Measurements from ENCODE around the gene EFCAB6.

The EFCAB6 gene

DNA sequence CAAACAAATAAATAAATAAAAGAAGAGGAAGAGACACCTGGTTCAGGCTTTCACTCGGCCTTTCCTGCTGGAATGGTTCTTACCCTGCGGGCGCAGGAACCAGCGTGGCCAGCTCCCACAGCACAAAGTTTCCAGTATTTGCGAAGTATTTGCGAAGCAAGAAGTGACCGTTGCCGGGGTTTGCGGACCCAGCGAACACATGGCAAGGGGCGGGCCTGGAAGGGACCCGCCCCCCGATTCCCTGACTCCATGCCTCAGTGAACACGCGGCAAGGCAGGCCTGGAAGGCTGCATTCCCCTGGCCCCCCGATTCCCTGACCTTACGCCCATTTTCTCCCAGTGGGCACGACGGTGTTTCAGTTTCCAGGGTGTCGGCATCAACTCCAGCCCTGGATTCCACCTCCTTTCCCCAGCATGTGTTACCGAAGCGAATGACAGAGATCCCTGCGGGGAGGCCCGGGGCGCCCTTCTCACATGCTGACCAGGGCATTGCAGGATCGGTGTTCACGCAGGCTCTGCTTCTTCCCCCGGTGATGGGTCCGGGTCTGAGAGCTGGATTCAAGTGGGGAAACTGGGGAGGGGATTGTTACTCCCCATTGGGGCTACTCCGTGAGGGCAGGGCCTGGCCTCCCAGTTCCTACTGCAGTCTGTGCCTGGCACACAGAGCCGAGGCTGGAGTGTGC, 297.5 kb downstream of the EFCAB6 start:
- Mint-ChIP-seq H3K4me1 (no peaks in the 10 kb centered on the region), H3K27ac (peak overlapping the region in 1 of 2 donors; percentile 54), H3K9me3 (peaks cover 0 to 2% of the 10 kb centered on the region in 2 donors), H3K4me3 (no peak overlapping the region), H3K27me3 (no peaks in the 10 kb centered on the region)
- ATAC-seq (no peak), DNase-seq (no peak)

DNA sequence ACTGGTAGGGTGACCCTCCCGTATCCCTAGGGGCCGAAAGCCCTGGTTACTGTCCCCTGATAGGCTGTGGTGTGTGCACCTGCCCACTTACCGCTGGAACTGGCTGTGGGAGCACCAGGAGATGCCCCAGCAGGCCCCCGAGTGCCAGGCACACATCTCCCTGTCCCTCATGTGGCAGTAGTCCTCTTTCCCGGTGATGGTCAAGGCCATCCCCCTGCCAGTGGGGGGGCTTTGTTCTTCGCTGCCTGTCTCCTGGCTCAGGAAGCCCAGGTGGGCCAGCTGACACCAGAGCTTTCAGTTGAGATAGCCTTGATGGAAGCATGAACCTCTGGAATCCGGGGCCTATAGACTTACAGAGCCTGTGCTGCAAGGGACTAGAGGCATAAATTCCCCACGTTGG, 299.8 kb downstream of the EFCAB6 start:
- ATAC-seq (no peak), DNase-seq (no peak)
- Mint-ChIP-seq H3K27ac (peak overlapping the region in 1 of 2 donors; percentile 49), H3K4me3 (no peak overlapping the region), H3K9me3 (peaks cover 0 to 6% of the 10 kb centered on the region in 2 donors), H3K4me1 (no peaks in the 10 kb centered on the region), H3K27me3 (no peaks in the 10 kb centered on the region)

DNA sequence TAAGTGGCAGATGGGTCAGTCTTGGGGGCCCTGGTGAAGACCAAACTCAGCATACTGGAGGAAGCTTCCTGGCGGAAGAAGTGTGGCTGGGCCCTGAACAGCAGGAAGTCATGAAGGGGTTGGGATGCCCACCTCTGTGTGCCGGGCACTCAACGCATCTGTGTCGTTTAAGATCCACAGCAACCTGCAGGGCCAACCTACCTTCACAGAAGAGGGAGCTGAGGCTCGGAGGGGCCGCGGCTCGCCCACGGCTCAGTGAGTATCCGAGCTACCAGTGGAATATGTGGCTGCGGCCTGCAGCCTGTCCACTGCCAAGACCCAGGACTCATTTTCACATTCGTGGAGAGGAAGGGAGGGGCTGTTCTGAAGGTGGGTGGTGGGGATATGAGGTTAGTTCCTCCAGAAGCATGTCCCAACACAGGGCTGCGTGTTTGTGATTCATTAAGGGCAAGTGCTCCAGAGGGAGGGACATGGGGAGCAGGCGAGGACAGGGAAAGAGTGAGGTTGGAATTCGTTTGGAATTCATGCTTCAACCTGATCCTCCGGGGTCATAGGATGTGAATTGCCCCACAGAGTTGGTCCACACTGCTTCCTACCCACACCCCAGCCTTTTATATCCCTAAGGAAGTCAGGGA, 300.7 kb downstream of the EFCAB6 start:
- Mint-ChIP-seq H3K27me3 (no peaks in the 10 kb centered on the region), H3K27ac (no peak overlapping the region), H3K4me3 (no peak overlapping the region), H3K9me3 (peaks cover 0 to 6% of the 10 kb centered on the region in 2 donors), H3K4me1 (no peaks in the 10 kb centered on the region)
- ATAC-seq (no peak), DNase-seq (no peak)

DNA sequence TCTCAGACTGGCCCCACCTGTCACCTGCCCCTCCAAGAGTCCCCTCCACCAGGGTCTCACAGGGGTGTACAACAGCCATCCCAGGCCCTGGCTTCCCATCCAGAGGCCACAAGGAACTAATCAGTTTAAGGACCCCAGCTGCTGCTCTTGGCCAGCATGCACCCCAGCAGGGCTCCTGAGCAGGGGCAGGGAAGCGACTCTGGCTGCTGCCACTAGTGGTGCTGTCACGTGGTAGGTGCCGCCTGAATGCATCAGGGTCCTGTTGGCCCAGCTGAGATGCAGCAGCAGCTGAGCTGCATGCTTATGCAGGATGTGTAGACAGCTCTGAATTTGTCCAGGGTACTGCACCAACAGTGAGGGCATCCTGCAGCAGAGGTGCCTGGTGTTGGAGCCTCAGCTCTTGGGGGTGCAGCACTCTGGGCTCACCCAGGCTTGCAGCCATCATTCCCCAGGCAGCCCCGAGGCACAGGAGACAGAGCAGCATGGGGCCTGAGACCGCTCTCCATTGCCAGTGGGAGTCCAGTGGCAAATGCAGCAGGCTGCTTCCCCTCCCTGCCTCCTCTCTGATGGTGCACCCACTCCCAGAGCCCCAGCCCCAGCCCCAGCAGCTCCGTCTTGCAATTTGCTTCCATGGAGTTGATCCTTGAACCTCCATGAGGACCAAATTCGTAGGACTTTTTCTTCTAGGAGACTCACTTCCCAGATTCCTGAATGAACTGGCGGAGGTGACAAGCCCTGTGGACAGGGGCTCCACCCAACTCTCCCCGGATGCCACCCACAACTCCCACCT, 301.6 kb downstream of the EFCAB6 start:
- no peaks in the 10 kb centered on the region for H3K4me1 Mint-ChIP-seq
- DNase-seq = no peak
- peaks cover 0 to 6% of the 10 kb centered on the region in 2 donors for H3K9me3 Mint-ChIP-seq
- H3K27ac Mint-ChIP-seq = peak overlapping the region in 1 of 2 donors; percentile 54
- no peaks in the 10 kb centered on the region for H3K27me3 Mint-ChIP-seq
- no peak for ATAC-seq
- no peak overlapping the region for H3K4me3 Mint-ChIP-seq

DNA sequence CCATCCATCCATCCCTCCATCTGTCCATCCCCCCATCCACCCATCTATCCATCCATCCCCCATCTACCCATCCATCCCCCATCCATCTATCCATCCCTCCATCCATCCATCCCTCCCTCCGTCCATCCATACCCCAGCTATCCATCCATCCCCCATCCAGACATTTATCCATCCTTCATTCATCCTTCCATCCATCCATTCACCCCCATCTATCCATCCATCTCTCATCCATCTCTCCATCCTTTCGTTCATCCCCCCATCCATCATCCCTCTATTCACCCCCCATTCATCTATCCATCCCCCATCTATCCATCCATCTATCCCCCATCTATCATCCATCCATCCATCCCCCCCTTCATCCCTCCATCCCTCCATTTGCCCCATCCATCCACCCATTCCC, 302.8 kb downstream of the EFCAB6 start:
- no peaks in the 10 kb centered on the region for H3K27me3 Mint-ChIP-seq
- ATAC-seq = no peak
- H3K4me1 Mint-ChIP-seq = no peaks in the 10 kb centered on the region
- H3K9me3 Mint-ChIP-seq = peaks cover 0 to 6% of the 10 kb centered on the region in 2 donors
- no peak overlapping the region for H3K27ac Mint-ChIP-seq
- H3K4me3 Mint-ChIP-seq = no peak overlapping the region
- DNase-seq = no peak

DNA sequence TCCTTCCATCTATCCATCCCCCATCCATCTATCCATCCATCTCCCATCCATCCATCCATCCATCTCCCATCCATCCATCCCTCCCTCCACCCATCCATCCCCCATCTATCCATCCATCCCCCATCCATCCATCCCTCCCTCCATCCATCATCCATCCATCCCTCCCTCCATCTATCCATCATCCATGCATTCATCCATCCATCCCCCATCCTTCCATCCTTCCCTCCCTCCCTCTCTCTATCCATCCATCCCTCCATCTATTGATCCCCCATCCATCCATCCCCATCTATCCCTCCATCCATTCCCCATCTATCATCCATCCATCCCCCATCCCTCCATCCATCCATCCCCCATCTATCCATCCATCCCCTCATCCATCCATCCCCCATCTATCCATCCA, 303.6 kb downstream of the EFCAB6 start:
- Mint-ChIP-seq H3K4me1 (no peaks in the 10 kb centered on the region), H3K9me3 (peaks cover 0 to 6% of the 10 kb centered on the region in 2 donors), H3K4me3 (no peak overlapping the region), H3K27ac (no peak overlapping the region), H3K27me3 (no peaks in the 10 kb centered on the region)
- no peak for DNase-seq
- no peak for ATAC-seq

DNA sequence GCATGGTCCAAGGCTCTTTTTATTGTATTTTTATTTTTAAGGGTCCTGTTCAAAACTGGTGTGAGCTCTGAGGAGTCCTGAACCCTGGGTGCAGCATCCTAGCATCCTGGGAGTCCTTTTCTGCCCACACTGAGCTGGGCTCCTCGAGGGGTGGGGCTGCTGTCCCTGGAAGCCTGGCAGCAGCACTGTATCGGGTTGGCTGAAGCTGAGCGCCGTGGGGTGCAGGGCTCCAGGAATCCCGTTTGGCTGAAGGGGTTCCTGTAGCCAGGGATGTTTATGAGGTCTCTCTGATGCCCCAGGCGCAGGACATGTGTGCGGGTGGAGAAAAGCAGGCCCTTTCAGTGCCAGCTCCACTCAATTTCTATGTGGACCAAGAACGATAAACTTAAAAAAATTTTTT, 304.9 kb downstream of the EFCAB6 start:
- no peak overlapping the region for H3K27ac Mint-ChIP-seq
- ATAC-seq = no peak
- peaks cover 0 to 6% of the 10 kb centered on the region in 2 donors for H3K9me3 Mint-ChIP-seq
- no peaks in the 10 kb centered on the region for H3K4me1 Mint-ChIP-seq
- no peaks in the 10 kb centered on the region for H3K27me3 Mint-ChIP-seq
- no peak overlapping the region for H3K4me3 Mint-ChIP-seq
- DNase-seq = no peak

DNA sequence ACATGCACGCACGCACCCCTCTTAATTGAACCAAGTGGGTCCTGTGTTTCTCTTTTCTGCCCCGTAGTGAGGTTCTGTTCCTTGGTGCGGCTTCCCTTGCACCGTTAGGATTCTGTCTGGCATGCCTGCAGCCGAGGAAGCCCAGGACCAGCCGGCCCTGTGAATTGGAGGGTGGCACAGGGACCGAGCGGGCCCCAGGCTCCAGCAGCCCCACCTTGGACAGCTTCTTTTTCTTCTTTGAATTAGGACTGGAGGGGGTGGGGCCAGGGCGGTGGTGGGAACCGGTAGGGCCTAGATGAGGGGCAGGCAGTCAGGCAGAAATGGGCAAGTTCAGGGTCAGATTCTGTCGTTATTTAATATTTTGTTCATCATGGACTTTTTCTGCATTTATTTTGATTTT, 305.6 kb downstream of the EFCAB6 start:
- no peak overlapping the region for H3K4me3 Mint-ChIP-seq
- no peaks in the 10 kb centered on the region for H3K27me3 Mint-ChIP-seq
- H3K9me3 Mint-ChIP-seq = peaks cover 0 to 6% of the 10 kb centered on the region in 2 donors
- H3K27ac Mint-ChIP-seq = no peak overlapping the region
- no peak for ATAC-seq
- no peaks in the 10 kb centered on the region for H3K4me1 Mint-ChIP-seq
- no peak for DNase-seq

DNA sequence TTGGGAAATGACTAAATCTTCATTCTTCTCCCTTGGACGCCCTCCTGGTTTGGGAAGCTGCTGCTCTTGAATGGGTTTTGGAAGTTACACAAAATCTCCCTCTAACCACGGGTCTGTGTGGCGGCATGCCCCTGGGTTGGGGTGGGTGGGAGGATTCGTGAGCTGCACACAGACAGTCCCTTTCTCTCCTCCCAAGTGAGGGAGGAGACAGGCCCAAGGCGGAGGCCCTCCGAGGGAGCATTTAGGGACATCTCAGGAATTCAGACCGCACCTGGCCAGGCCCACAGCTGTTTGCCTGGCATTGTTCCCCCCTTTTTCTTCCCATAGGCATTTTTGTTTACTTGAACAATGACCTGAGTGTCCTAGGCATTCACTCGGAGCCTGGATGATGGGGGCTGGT, 306.2 kb downstream of the EFCAB6 start:
- Mint-ChIP-seq H3K27ac (no peak overlapping the region), H3K9me3 (peaks cover 0 to 6% of the 10 kb centered on the region in 2 donors), H3K4me3 (no peak overlapping the region), H3K27me3 (no peaks in the 10 kb centered on the region), H3K4me1 (no peaks in the 10 kb centered on the region)
- ATAC-seq (no peak), DNase-seq (no peak)

DNA sequence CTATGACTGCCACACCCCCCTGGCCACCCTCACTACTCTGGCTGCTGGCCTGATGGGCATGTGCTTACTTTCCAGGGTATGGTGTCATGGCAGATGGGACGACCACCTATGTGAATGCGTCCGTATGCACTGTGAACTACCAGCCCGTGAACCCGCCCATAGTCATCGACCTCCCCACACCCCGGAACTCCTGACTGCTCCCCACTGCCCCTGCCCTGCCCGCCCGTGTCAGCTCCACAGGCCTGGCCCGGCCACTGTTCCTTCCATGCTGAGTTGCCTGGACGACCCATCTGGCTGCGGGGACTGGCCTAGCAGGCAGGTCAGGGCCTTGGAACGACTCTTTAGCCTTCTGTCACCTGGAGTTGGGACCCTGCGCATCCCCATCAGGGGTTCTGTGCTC, 306.7 kb downstream of the EFCAB6 start:
- Mint-ChIP-seq H3K27me3 (no peaks in the 10 kb centered on the region), H3K27ac (no peak overlapping the region), H3K4me3 (no peak overlapping the region), H3K4me1 (no peaks in the 10 kb centered on the region), H3K9me3 (peaks cover 0 to 6% of the 10 kb centered on the region in 2 donors)
- ATAC-seq = no peak
- no peak for DNase-seq

DNA sequence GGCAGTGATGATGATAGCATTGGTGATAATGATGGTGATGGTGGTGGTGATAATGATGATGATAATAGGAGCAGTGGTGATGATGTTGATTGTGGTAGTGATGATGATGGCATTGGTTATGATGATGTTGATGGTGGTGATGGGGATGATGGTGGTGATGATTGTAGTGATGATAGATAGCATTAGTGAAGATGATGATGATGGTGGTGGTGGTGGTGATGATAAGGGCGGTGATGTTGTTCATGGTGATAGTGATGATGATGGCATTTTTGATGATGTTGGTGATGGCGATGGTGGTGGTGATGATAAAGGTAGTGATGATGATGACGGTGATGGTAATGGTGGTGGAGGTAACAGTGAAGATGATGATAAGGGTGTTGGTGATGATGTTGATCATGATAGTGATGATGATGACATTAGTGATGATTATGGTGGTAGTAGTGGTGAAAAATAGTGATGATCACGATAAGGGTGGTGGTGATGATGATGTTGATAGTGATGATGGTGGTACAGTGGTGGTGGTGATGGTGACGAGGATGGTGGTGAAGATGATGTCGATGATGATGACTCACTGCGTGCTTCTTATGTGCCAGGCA, 307.3 kb downstream of the EFCAB6 start:
- DNase-seq = no peak
- ATAC-seq = no peak
- H3K27ac Mint-ChIP-seq = no peak overlapping the region
- no peaks in the 10 kb centered on the region for H3K4me1 Mint-ChIP-seq
- H3K27me3 Mint-ChIP-seq = no peaks in the 10 kb centered on the region
- peaks cover 0 to 5% of the 10 kb centered on the region in 2 donors for H3K9me3 Mint-ChIP-seq
- no peak overlapping the region for H3K4me3 Mint-ChIP-seq

DNA sequence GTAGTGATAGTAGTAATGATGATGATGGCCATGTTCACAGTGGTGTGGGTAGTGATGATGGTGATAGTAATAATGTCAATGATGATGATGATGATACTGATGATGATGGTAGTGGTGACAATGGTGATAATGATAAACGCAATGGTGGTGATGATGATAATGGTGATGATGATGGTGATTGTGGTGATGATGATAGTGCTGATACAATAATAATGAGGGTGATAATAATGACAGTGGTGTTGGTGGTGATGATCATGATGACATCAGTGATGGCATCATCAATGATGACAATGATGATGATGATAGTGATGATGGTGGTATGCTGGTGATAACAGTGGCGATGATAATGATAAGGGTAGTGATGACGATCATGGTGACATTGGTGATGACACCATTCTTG, 308.0 kb downstream of the EFCAB6 start:
- DNase-seq = no peak
- H3K9me3 Mint-ChIP-seq = no peaks in the 10 kb centered on the region
- no peaks in the 10 kb centered on the region for H3K27me3 Mint-ChIP-seq
- no peak for ATAC-seq
- H3K4me3 Mint-ChIP-seq = no peak overlapping the region
- no peak overlapping the region for H3K27ac Mint-ChIP-seq
- H3K4me1 Mint-ChIP-seq = no peaks in the 10 kb centered on the region

DNA sequence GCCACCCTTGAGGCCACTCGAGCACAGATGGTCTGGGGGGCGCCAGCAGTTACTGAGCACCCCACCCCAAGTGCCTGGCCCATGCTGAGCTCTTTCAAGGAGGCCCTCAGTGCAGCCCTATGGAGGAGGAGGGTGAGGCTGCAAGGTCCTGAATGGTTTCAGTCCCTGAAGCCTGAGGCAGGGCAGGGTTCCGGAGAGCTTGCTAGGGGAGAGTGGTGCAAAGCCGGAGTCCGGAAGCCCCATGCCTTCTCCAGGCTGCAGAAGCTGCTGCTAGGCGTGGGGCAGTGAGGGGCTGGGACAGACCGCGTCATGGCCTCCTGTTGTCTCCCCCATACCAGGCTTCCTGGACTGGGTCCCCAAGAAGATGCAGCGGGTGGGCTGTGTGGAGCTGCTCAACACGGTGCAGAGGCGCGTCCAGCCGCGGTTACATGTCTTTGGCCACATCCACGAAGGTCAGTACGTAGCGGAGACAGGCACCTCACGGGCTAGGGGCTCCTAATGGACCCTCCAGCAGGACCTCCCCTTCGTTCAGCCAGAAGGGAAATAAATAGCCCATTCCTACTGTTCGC, 309.7 kb downstream of the EFCAB6 start:
- Mint-ChIP-seq H3K4me3 (no peak overlapping the region), H3K9me3 (no peaks in the 10 kb centered on the region), H3K27me3 (no peaks in the 10 kb centered on the region), H3K27ac (no peak overlapping the region), H3K4me1 (no peaks in the 10 kb centered on the region)
- ATAC-seq = no peak
- no peak for DNase-seq

DNA sequence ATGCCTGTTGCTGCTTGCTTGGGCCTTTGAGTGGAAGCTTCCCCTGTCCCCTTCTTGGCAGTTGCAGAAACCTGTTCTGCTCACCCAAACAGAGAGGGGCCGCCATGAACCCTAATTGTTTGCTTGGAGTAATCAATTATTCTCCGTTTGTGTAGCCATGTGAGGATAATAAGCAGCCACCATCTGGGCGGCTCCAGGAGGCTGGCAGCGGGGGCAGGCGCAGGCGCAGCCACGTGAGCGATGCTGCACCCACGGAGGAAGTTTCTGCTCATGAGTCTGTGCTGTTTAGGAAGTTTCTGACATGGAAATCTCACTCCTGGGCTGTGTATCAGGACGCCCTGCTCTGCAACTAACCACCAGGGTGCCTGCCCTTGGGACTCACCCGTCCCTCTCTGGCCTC, 310.2 kb downstream of the EFCAB6 start:
- Mint-ChIP-seq H3K27me3 (no peaks in the 10 kb centered on the region), H3K4me1 (no peaks in the 10 kb centered on the region), H3K27ac (peak overlapping the region in 1 of 2 donors; percentile 32), H3K9me3 (no peaks in the 10 kb centered on the region), H3K4me3 (no peak overlapping the region)
- no peak for ATAC-seq
- no peak for DNase-seq
